Activated CD8-positive, alpha-beta memory T cell treated with anti-CD3 and anti-CD28 coated beads, Interleukin-2, amount 50 U/mL, for 4 hours (primary cell): Measurements from ENCODE around the gene COMMD9.

Source experiments
- DNase-seq: peaks from one replicate; pipeline ENCODE4 v3.0.0-alpha.2; 2020

COMMD9 gene

DNA sequence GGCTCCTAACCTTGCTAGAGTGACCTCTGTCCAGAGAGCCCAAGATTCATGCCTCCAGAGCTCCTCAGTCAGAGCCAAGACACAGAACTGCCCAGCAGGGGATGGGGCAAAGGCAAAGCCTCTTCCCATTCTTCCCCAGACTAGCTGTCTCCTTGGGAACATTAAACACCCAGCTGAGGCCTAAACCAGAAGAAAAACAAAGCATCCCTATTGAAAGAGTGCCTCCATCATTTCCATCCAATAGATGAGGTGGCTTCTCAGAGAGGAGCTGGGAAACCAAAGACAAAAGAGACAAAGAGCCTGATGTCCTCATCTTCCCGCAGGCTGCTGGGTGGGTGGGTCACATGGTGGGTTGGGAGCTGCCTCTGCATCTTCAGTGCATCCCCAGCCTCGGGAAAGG is 37.4 kb downstream of the COMMD9 start:
- no peak for DNase-seq

- no peak for DNase-seq
Observed at GRCh38 chr11:36249246-36249645, 40.0 kb downstream of the COMMD9 start.

GRCh38 chr11:36248436-36248835 is 40.8 kb downstream of the COMMD9 start:
- DNase-seq: no peak

DNA sequence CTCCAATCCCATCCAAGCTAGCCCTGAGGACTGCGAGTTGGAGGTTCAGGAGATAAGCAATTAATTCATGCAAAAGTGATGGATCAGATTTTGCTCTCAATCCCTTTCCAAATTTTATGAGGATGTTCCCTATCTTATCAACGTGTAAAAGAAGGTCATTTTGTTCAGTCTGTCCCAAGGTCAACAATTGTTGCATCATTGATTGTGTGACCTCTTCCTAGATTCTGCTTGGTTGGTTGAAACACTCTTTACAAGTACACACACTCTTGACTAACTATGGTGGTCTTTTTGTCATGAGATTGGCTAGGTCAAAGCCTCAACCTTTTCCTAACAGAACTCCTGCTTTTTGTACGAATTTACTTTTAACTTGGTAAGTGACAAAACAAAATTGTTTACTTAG is 41.7 kb downstream of the COMMD9 start:
- DNase-seq: no peak

DNA sequence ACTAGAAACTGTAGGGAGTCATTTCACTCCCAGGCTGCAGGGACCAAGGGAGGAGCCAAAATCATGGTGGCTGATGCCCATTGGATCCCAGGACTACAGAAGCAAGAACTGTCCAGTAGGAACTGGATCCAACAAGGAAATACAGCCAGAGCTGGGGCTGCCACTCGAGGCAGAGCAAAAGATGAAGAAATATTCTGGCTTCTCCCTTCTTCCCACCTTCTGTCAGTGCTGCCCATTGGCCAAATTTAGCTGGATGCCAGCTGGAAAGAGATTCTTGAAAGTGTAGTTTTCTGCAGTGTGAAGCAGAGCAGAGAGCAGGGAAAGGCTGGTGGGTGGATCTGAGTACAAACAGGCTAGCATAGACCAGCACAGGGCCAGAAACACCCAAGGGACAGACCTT is 45.6 kb downstream of the COMMD9 start:
- no peak for DNase-seq

- DNase-seq: no peak
Observed at GRCh38 chr11:36241497-36241896, 47.7 kb downstream of the COMMD9 start.

- DNase-seq: no peak
Observed at GRCh38 chr11:36240801-36241200, 48.4 kb downstream of the COMMD9 start.

GRCh38 chr11:36240173-36240572 is 49.1 kb downstream of the COMMD9 start:
- no peak for DNase-seq

DNA sequence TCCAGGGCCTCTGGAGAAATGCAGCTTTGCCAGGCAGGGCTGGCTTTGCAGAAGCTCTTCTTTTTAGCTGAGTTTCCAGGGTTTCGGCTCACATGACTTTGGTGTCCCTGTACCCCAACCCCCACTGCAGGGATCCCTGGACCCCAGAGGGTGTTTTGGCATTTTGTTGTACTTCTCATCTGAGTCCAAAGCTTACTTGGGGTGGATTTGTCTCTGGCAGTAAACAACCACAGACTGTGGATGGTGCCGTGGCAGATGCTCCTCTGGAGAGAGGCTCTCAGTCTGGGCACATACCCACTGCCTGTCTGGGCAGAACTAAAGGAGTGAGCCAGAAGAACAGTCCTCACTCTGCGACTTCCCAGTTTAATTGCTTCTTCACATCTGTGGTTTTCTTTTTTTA is 49.6 kb downstream of the COMMD9 start:
- no peak for DNase-seq

- no peak for DNase-seq
Observed at GRCh38 chr11:36238881-36239280, 50.3 kb downstream of the COMMD9 start.

DNA sequence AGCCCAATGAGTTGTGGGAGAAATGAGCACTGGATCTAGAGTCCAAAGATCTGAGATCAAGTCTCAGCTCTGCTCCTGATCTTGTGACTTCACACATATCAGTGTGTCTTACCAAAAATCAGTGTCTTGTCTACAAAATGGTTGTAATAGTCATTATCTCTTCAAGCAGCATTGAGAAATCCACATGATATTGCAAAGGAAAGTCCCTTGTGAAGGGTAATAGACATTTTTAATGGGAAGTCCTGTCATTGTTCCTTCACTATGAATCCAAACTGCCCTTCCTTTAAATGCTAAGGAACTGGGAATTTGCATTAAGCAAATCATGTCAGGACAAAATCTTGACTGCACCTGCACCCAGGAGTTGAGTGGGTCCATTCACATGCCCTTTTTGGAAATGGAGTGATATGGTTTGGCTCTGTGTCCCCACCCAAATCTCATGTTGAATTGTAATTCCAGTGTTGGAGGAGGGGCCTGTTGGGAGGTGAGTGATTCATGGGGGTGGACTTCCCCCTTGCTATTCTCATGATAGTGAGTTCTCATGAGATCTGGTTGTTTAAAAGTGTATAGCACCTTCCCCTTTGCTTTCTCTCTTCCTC is 51.1 kb downstream of the COMMD9 start:
- no peak for DNase-seq

DNA sequence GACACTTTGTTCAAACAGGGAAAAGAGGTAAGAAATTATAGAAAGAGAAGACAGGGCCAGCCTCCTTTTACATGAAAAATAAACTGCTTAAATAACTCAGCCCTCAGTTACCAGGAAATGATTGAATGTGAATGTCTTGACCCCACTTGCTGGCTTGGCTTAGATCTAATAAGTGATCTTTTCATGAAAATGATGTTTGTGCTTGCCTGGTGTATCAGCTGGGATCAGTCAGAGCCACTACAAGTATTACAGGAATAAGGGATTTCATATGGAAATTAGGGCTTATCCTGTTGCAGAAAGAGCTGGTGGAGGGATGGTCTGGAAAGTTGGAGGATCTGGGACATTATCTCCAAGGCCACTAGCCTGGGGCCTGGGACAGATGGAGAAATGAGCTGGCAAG is 51.8 kb downstream of the COMMD9 start:
- no peak for DNase-seq

- DNase-seq: no peak
Observed at GRCh38 chr11:36235750-36236149, 53.5 kb downstream of the COMMD9 start.

GRCh38 chr11:36234825-36235224 is 54.4 kb downstream of the COMMD9 start:
- no peak for DNase-seq

DNA sequence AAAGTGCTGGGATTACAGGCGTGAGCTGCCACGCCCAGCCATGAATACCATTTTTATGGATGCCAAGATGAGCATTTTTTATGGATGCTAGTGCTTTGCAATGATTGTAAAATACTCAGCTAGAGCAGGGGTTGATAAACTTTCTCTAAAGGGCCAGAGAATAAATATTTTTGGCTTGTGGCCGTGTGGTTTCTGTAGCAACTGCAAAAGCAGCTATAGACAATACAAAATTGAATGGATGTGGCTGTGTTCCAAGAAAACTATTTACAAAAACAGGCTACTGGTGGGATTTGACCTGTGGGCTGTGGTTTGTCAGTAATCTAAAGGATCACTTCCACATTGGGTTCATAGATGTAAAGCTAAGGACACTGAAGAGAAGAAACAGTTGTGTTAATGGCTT is 56.0 kb downstream of the COMMD9 start:
- DNase-seq: no peak

- DNase-seq: no peak
Observed at GRCh38 chr11:36230779-36231699, 58.2 kb downstream of the COMMD9 start.

GRCh38 chr11:36229091-36229705 is 60.0 kb downstream of the COMMD9 start:
- DNase-seq: no peak

- DNase-seq: no peak
Observed at GRCh38 chr11:36228689-36229088, 60.5 kb downstream of the COMMD9 start.

DNA sequence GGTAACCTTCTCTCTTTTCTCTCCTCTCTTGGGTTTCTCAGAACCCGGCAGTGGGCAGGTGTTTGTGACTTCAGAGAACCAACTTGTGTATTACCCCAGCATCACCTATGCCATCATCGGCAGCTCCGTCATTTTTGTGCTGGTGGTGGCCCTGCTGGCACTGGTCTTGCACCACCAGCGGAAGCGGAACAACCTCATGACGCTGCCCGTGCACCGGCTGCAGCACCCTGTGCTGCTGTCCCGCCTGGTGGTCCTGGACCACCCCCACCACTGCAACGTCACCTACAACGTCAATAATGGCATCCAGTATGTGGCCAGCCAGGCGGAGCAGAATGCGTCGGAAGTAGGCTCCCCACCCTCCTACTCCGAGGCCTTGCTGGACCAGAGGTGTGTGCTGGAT is 62.2 kb downstream of the COMMD9 start:
- no peak for DNase-seq

DNA sequence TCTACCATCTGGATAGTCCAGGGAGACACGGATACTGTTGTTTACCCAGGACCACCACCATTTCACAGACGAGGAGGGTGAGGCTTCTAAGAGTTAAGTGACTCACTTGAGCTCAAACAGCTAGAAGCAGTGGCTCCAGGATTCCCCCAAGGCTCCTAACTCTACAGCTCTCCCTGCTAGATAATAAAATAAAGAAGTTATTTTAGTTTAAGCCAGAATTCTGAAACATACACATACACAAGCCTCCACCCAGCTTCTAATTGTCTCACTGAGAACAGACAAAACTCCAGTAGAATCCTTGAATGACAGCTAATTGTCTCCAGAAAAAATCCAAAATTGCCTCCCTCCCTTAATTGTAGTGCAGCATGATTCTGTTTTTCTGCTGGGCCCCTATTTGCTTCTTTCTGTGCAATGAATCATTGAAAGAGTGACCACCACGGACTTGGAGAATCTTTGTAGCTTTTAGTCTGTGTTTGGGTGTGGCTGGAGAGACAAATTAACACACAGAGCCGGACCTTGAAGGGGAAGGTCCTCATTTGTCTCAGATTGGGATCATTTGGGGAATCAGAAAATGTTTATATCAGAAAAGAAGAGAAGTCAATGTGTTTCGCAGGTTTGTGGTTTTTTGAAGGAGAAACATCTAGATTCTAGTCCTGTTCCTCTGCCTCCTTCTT is 64.9 kb downstream of the COMMD9 start:
- no peak for DNase-seq

- DNase-seq: no peak
Observed at GRCh38 chr11:36222831-36223635, 66.2 kb downstream of the COMMD9 start.
